NCI-H510A treated with DMSO at 0.1 percent for 48 hours (cell line): ENCODE data around the gene ABLIM3.
A peak's percentile ranks its signal among the peaks of the same experiment; 100 is the strongest.
"Not testable (repeated sequence)": the region's sequence is repeated elsewhere in the genome, so short reads cannot be mapped to it uniquely, and the experiment has no call there.

Source experiments
- DNase-seq: peaks from one replicate; lab custom pipeline; 2025; lab: John Stamatoyannopoulos, UW

Gene ABLIM3

GRCh38 chr5:149257889-149258705 lies 116.8 kb downstream of the ABLIM3 start:
- DNase-seq: no peak

DNA sequence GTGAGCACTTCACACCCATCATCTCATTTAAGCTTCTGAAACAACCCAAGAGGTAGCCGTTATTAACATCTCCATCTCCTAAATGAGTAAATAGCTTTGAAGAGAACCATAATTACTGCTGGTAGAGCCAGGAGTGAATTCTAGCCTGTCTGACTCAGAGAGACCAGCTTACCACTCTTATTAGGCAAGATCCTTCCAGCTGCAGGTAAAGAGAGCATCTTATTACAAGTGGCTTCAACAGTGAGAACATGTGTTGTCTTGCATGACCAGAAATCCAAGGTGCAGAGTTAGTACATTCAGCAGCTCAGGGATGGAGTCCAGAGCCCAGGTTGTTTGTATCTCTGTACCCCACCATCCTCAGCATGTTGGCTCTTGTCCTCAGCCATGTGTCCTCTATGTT lies 119.5 kb downstream of the ABLIM3 start:
- DNase-seq: no peak

DNA sequence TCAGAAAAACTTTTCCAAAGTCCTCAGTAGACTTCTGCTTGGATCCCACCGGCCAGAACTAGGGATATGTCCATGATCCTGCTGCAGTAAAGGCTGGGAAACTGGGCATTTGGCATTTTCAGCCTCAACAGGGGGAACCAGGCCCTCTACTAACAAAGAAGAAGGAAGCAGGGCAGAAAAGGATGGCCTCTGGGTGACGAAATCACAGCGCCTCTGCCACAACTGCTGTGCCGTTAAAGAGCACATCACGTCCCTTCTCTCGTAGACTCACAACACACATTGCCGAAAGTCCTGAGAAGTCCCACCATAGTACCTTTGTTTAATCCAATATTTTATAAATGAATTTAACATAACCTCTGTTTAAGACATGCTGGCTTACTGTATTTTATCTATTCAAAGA lies 120.0 kb downstream of the ABLIM3 start:
- no peak for DNase-seq

DNA sequence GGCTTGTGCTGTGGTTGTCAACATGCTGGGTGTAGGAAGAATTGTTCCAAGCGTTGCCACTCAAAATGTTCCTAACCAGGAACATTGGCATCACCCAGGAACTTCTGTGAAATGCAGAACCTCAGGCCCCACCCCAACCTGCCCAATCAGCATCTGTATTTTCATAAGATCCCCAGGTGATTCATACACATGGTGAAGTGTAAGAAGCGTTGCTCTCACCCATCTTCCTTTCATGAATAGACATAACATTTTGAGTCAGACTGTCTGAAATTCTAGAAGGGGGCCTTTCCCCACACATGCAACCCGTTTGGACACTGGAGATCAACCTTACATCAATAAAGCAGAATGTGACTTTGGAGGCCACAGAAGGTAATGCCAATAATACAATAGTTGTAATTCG lies 121.0 kb downstream of the ABLIM3 start:
- no peak for DNase-seq

DNA sequence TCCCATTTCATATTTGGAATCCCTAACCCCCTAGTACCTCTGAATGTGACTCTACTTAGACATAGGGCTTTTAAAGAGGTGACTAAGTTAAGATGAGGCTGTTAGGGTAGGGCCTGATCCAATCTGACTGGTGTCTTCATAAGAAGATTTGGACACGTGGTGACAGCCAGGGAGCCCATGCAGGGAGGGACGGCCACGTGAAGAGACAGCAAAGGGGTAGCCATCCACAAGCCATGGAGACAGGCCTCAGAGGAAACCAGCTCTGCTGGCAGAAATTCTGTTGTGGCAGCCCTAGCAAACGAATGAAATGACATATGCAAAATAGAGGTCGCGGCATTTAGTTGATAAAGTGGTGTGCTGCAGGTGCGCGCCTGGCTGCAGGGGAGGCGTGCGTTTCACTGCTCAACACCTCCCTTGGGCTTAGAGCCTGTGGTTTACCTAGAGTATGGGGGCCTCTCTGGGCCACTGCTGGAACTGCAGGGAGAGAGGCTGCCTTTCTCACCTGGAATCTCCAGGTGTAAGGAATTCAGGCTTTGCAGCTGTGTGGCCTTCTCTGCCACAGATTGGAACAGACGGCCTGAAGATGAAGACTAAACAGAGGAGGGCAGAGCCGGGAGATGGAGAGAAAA lies 123.3 kb downstream of the ABLIM3 start:
- peak; percentile 78 for DNase-seq

DNA sequence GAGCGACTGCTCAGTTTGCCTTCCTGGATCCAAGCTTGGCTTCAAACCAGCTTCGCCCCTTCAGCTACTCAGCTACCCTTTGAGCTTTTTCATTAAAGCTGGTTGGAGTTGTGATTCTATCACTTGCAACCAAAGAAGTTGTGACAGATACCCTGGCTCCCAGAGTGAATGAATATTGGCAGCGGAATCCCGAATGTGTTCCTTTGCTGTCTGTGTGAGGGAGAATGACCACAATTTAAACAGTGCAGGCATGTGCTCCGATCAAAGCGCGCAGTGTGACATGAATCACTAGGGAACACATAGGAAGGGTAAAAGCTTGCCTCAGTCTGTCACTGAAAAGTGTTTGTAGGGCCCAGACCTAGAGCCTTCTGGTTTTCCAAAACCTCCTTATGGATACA lies 123.8 kb downstream of the ABLIM3 start:
- DNase-seq: no peak

- peak; percentile 5 for DNase-seq
These were observed 124.3 kb downstream of the ABLIM3 start for GRCh38 chr5:149265597-149265996.

DNA sequence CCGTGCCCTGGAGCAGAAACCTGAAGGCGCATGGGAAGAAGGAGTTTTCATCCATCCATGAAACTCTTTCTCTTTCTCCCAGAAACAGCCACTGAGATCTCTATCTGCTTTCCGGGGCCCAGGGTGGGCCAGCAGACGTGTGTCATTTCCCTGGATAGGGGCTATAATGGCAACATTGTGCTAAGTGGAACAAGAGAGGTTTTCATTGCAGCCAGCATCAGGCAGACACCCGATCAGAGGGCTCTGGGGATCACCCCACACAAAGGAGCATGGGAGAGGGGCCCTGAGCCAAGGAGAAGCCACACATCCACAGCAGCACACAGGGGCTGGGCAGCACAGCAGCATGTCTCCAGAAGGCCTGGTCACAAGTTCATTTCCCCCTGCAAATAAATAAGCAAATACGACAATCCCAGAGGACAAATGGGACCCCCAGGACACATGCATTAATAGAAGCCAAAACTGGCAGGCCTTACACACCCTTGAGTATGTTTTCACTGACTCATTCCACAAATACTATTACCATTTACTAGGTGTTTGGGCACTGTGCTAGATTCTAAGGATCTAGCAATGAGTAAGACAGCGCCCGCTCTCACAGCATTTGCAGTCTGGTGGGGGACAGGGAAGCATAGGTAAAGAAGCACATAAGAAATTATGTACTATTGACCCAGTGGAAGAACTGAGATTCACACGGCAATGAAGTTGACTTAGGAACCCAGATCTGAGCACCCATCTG lies 126.1 kb downstream of the ABLIM3 start:
- DNase-seq: no peak

DNA sequence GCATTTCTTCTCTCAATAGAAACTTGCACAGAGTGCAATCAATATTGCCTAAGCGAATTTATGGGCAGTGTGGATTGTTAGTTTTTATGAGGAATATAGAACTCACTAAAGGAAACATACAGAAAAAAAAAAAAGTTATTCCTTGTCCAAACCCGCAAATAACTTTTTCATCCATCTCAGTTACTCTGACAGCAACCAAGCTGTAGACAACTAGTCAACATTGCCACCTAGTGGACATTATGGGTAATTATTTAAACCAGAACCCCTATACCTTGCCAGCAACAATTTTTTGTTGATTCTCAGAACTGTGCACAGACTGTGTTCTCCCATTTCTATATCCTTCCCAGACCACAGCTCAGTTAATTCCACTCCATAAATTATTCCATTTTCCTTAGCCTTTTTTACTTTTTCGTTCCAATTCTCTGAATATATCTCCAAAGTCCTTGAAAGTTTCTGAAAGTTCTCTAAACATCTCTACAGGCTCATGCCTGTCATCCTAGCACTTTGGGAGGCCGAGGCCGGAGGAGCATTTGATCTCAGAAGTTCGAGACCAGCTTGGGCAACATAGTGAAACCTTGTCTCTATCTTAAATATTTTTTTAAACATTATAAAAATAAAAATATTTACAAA lies 127.8 kb downstream of the ABLIM3 start:
- peak; percentile 76 for DNase-seq

DNA sequence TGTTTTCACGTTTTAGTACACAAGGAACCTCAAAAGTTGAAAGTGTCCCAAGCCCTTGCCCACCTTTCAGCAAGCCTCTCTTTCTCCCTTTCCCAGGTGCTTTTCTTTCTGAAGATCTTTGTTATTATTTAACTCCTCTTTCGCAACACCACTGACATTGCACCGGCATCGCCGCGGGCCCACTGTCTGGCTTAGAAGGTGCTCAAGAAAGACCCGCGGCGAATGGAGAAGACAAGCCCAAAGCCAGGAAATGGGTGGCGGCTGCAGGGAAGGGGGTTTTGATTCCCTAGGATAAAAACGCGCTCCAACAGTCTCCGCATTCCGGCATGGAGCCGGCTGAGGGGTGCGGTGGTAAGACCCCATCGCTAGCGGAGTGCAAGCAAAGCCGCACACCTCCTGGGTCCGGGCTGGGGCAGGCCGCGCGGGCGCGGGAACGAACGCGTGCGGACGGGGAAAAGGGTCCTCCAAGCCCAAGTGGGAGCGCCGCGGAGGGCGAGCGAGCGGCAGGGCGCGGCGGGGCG lies 130.0 kb downstream of the ABLIM3 start:
- no peak for DNase-seq

DNA sequence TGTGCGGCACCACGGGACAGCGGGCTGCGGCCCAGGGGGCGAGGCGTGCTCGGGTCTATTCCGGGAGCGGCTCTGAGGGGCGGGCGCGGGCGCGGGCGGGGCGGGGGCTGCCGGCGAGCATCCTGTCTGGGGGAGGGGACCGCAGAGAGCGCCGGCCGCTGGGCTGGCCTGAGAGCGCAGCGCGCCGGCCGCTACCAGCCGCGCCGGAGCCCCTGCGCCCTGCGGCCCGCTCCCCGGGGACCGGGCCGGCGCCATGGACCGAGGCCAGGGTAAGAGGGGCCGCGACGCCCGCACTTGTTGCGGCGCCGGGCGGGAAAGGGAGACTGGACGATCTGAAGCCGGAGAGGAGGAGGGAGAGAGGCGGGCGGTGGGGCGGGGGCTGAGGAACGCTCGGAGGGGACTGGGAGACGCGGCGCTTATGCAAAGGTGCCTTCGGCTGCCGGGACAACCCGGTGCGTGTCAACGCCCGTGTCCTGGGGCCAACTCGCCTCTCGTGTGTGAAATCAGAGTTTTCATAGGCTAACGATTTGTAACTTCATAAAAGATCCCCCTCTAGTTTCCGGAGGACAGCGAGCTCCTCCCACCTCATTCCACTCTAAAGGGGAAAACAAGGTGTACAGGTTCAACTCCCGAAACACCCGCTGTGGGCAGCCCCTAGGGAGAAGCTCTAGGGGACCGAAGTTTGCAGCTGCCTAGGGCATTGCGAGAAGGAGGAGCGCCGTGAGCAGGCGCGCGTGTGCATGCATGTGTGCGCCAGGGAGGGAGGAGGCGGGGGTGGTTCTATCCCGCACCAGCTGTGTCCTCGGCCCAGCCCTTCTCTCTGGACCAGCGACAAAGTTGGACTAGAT lies 130.6 kb downstream of the ABLIM3 start, which contains the start of gene AFAP1L1:
Gene AFAP1L1, plus strand, starts transcription at position 144 of the 848 bp plus-strand sequence. Its CDS starts 110 bp downstream, at position 254.
- peak; percentile 51 for DNase-seq

DNA sequence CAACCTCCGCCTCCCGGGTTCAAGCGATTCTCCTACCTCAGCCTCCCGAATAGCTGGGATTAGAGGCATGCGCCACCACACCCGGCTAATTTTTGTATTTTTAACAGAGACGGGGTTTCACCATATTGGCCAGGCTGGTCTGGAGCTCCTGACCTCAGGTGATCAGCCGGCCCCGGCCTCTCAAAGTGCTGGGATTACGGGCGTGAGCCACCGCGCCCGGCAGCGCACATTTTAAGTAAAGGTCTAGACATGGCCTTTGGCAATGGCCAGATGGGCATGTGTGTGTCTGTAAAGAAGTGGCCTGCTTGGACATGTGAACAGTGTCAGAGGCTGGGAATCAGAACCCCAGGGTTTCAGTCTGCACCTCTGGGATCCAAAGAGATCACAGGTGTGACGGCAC lies 131.5 kb downstream of the ABLIM3 start:
- DNase-seq: not testable (repeated sequence)

GRCh38 chr5:149273237-149273636 lies 131.9 kb downstream of the ABLIM3 start:
- DNase-seq: no peak

DNA sequence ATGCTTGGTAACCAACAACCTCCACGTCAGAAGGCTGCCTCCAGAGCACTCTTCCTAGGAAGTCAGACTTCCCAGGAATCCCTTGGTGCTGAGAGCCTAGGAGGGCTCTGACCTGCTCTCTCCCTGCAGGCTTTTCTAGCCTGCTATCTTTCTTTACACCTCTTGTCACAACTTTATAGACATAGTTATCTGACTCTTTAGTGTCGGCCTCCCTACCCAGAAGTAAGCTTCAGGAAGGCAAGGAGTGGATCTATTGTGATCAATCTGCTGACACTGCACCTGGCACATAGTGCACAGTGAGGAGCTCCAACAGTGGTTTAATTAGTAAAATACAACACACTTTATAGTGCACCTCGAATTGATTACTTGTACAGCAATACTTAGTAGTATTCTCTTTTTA lies 132.7 kb downstream of the ABLIM3 start:
- DNase-seq: peak; percentile 68

- DNase-seq: no peak
These were observed 133.6 kb downstream of the ABLIM3 start for GRCh38 chr5:149274939-149275338.

DNA sequence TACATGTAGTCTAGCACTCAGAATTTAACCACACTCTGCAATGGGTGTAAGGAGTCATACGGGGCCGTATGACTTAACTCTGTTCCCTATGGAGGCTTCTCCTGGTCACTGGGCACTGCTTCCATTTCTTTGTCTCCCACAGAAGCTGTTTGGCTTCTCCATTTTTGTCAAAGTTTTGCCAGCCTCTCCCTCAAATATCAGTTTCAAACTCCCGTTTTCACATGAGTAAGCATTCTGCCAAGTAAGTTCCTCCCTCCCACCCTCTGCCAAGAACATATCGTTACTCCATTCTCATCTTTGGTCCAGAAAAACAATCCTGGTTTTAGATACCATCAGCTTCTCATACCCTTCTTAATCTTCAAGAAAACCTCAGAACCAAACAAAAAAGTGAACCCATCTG lies 136.5 kb downstream of the ABLIM3 start:
- no peak for DNase-seq

GRCh38 chr5:149278451-149279210 lies 137.3 kb downstream of the ABLIM3 start:
- no peak for DNase-seq

DNA sequence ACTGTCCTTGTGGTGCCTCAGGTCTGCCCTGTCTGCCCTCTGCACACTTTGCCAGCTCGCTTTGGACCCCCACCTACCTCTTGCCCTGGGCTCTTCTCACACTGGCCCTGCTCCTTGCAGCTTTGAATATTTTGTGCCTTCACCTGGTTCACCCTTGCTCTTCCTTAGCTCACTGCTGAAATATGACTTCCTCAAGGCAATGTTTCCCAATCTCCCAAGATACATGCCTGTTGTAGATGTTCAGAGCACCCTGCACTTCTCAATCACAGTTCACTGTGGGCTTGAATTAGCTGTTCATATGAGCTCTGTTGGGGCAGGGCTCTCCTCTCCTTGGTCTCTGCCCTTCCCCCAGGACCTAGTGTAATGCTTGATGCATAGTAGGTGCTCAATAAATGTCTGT lies 138.4 kb downstream of the ABLIM3 start:
- no peak for DNase-seq

DNA sequence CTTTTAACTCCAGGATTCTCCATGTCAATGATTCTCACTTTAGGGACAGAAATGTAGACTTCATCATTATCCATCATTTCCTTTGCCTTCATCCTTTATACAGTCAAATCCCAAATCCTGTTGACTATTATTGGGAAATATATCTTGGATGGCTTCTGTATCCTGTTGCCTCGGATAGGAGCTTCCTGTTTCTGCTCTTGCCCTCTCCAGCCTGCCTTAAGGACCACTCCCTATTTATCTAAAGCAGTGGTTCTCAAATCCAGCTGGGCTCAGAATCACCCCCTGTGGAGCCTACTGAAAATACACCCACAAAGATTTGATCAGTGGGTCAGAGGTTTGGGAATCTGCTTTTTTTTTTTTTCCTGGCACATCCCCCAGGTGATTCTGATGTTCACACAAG lies 138.8 kb downstream of the ABLIM3 start:
- DNase-seq: no peak

GRCh38 chr5:149280802-149281201 lies 139.5 kb downstream of the ABLIM3 start:
- no peak for DNase-seq
